DMS 273 (cell line): ENCODE measurements around the gene UGT3A1.
A peak's percentile ranks its signal among the peaks of the same experiment; 100 is the strongest.
"Not testable (repeated sequence)": the region's sequence is repeated elsewhere in the genome, so short reads cannot be mapped to it uniquely, and the experiment has no call there.

Experiments
- DNase-seq: peaks from one replicate; lab custom pipeline; 2025; ENCODE audit not compliant: unreplicated experiment; lab: John Stamatoyannopoulos, UW

Gene UGT3A1

GRCh38 chr5:35990941-35991611 lies at the start of gene UGT3A1:
TSS of gene UGT3A1 (minus strand) at chr5:35991390. CDS start at chr5:35991240, 150 bp downstream.
- DNase-seq: peak; percentile 87

GRCh38 chr5:36035696-36036095 lies 44.5 kb upstream of the UGT3A1 start:
- DNase-seq: no peak

GRCh38 chr5:36034536-36035134 lies 43.4 kb upstream of the UGT3A1 start:
- not testable (repeated sequence) for DNase-seq

GRCh38 chr5:36033486-36033885 lies 42.3 kb upstream of the UGT3A1 start:
- DNase-seq: no peak

- DNase-seq: no peak
Observed at GRCh38 chr5:36033047-36033446, 41.9 kb upstream of the UGT3A1 start.

GRCh38 chr5:36031223-36031622 lies 40.0 kb upstream of the UGT3A1 start:
- no peak for DNase-seq

- peak; percentile 40 for DNase-seq
Observed at GRCh38 chr5:36029914-36030313, 38.7 kb upstream of the UGT3A1 start.

GRCh38 chr5:36028816-36029465 lies 37.8 kb upstream of the UGT3A1 start:
- no peak for DNase-seq

GRCh38 chr5:36027711-36028110 lies 36.5 kb upstream of the UGT3A1 start:
- DNase-seq: no peak

- DNase-seq: no peak
Observed at GRCh38 chr5:36026706-36027465, 35.7 kb upstream of the UGT3A1 start.

- DNase-seq: not testable (repeated sequence)
Observed at GRCh38 chr5:36022246-36022645, 31.1 kb upstream of the UGT3A1 start.

- not testable (repeated sequence) for DNase-seq
Observed at GRCh38 chr5:36019584-36019983, 28.4 kb upstream of the UGT3A1 start.

GRCh38 chr5:36017622-36018021 lies 26.4 kb upstream of the UGT3A1 start:
- DNase-seq: no peak

- DNase-seq: no peak
Observed at GRCh38 chr5:36017004-36017403, 25.8 kb upstream of the UGT3A1 start.

- DNase-seq: no peak
Observed at GRCh38 chr5:36013182-36013581, 22.0 kb upstream of the UGT3A1 start.

- DNase-seq: no peak
Observed at GRCh38 chr5:36009698-36010097, 18.5 kb upstream of the UGT3A1 start.

GRCh38 chr5:36007366-36007765 lies 16.2 kb upstream of the UGT3A1 start:
- DNase-seq: no peak

GRCh38 chr5:36006163-36006562 lies 15.0 kb upstream of the UGT3A1 start:
- no peak for DNase-seq

- DNase-seq: no peak
Observed at GRCh38 chr5:36001032-36001431, 9.8 kb upstream of the UGT3A1 start.

GRCh38 chr5:35999547-35999946 lies 8.4 kb upstream of the UGT3A1 start:
- DNase-seq: no peak

GRCh38 chr5:35996076-35996475 lies 4.9 kb upstream of the UGT3A1 start:
- DNase-seq: no peak

GRCh38 chr5:35990520-35990919 lies 670 bp downstream of the UGT3A1 start:
- peak; percentile 53 for DNase-seq
